Upper lobe of left lung (tissue), 6 donors: ENCODE results near the gene MEGF8. TPM values are rescaled to one million over a fixed set of nuclear protein-coding genes. Genes with fewer than 3 reads are reported as not detected.

ENCODE experiments used
- ATAC-seq, 2 donors: fragments of 200-7000 bp; cut with Tn5 transposase; one replicate each; pipeline ENCODE4 v1.9.1; 2022; ENCODE audit warnings: mild to moderate bottlenecking in 2 of 2, moderate library complexity in 2 of 2; ENCODE audit not compliant: low FRiP score in 2 of 2
- DNase-seq, 2 donors: peaks; one replicate each; pipeline ENCODE4 v3.0.0-alpha.2; 2019 to 2020
- H3K27ac ChIP-seq, 4 donors: fragments of 200-600 bp; sonication (generic); one replicate each; pipeline ENCODE4 v1.5.1; 2016 to 2019
- H3K27me3 ChIP-seq, 4 donors: fragments of 200-600 bp; sonication (generic); one replicate each; pipeline ENCODE4 v1.5.1; 2017 to 2019
- H3K36me3 ChIP-seq, 4 donors: fragments of 200-600 bp; sonication (generic); one replicate each; pipeline ENCODE4 v1.5.1; 2016 to 2019
- H3K4me1 ChIP-seq, 4 donors: fragments of 200-600 bp; sonication (generic); one replicate each; pipeline ENCODE4 v1.5.1; 2018 to 2019
- H3K4me3 ChIP-seq, 4 donors: fragments of 200-600 bp; sonication (generic); one replicate each; pipeline ENCODE4 v1.5.1; 2017 to 2019; ENCODE audit warnings: mild to moderate bottlenecking in 2 of 4, moderate library complexity in 1 of 4
- H3K9me3 ChIP-seq, 4 donors: fragments of 200-600 bp; sonication (generic); one replicate each; pipeline ENCODE4 v1.5.1; 2018 to 2019
- CTCF ChIP-seq, 6 experiments: fragments of 450-650 bp in 4 of 6; fragments of 200-600 bp in 2 of 6; sonication (generic) in 2 of 6; IDR thresholded peaks; one replicate each; pipeline ENCODE4 v1.5.1; 2016 to 2019; ENCODE audit warnings: antibody characterized with exemption in 6 of 6
- EP300 ChIP-seq, 4 donors: sonication (generic); formaldehyde crosslinking; IDR thresholded peaks; one replicate each; pipeline ENCODE4 v1.5.1; 2017; ENCODE audit warnings: antibody characterized with exemption in 4 of 4, control low read depth in 2 of 4
- POLR2A ChIP-seq, 4 donors: fragments of 450-650 bp; IDR thresholded peaks; one replicate each; pipeline ENCODE4 v1.5.1; 2016 to 2017; ENCODE audit warnings: antibody characterized with exemption in 4 of 4, mild to moderate bottlenecking in 2 of 4
- POLR2AphosphoS5 ChIP-seq, 2 donors: sonication (generic); formaldehyde crosslinking; IDR thresholded peaks; one replicate each; pipeline ENCODE4 v1.5.1; 2017; ENCODE audit warnings: antibody characterized with exemption in 2 of 2
- WGBS, 2 donors: methylation state at CpG; one replicate each; pipeline ENCODE4 v1.1.5; 2017 to 2018; 5-methylcytosine and 5-hydroxymethylcytosine counted together
- total RNA-seq, 6 donors: library from RNA; depleted of rRNA in 4 of 6; stranded (reverse); fragments of >200 nt in 4 of 6; gene quantifications; one replicate each; pipeline versions ENCODE4 v1.1.0 to v1.2.1, GENCODE V29; 2016 to 2021
- donor health status: DM: no; HTN: no; CAD: no; lungs with moderate emphysema.
- donor health status: DM: no; HTN: yes; CAD: no; lungs with severe emphysema.

Gene MEGF8
- 10 to 100 TPM; 13.7 to 30.7 (median 17.8) TPM for total RNA-seq

GRCh38 chr19:42325308-42325895 lies at the start of gene MEGF8:
TSS of gene MEGF8 (plus strand) at chr19:42325635. CDS start at chr19:42326244, 609 bp downstream.
- no peaks in the 10 kb centered on the region for H3K36me3 ChIP-seq
- peak; percentile 98 to 99 for ATAC-seq
- H3K9me3 ChIP-seq, result no peaks in the 10 kb centered on the region
- 0% methylated on average over 8 to 25 of the region's 45 CpGs for WGBS, 2 donors
- peaks cover 0 to 28% (median 16%) of the 10 kb centered on the region in 4 donors for H3K27me3 ChIP-seq
- peak within 1 kb of the TSS; percentile 24 to 87 (median 77) for H3K27ac ChIP-seq
- peak; percentile 51 to 70 for TF ChIP-seq POLR2AphosphoS5 (IDR thresholded peaks at IDR 0.05)
- no peak for TF ChIP-seq EP300 (IDR thresholded peaks at IDR 0.05)
- peak in 2 of 4 donors; percentile 36 to 57 for TF ChIP-seq POLR2A (IDR thresholded peaks at IDR 0.05)
- peak in 5 of 6 experiments; percentile 69 to 91 (median 81) for TF ChIP-seq CTCF (IDR thresholded peaks at IDR 0.05)
- peak; percentile 95 to 96 for DNase-seq
- H3K4me1 ChIP-seq, result peaks cover 23 to 43% (median 26%) of the 10 kb centered on the region in 4 donors
- H3K4me3 ChIP-seq, result peak within 1 kb of the TSS; percentile 81 to 92 (median 86)

GRCh38 chr19:42276284-42276683 lies 49.2 kb upstream of the MEGF8 start:
- Histone ChIP-seq H3K9me3 (no peaks in the 10 kb centered on the region), H3K4me1 (peaks cover 51 to 85% (median 59%) of the 10 kb centered on the region in 4 donors), H3K27me3 (no peaks in the 10 kb centered on the region), H3K36me3 (peaks cover 17 to 49% (median 33%) of the 10 kb centered on the region in 4 donors), H3K4me3 (no peak overlapping the region), H3K27ac (peak overlapping the region in 2 of 4 donors; percentile 96 to 99)
- ATAC-seq (no peak), DNase-seq (no peak)
- TF ChIP-seq CTCF (IDR thresholded peaks at IDR 0.05), result no peak
- TF ChIP-seq EP300 (IDR thresholded peaks at IDR 0.05), result no peak
- TF ChIP-seq POLR2A (IDR thresholded peaks at IDR 0.05), result no peak
- no peak for TF ChIP-seq POLR2AphosphoS5 (IDR thresholded peaks at IDR 0.05)
- 39 to 60% methylated on average over 1 to 3 of the region's 3 CpGs for WGBS, 2 donors

- peaks cover 51 to 85% (median 61%) of the 10 kb centered on the region in 4 donors for H3K4me1 ChIP-seq
- no peaks in the 10 kb centered on the region for H3K9me3 ChIP-seq
- peak overlapping the region in 2 of 4 donors; percentile 96 to 99 for H3K27ac ChIP-seq
- TF ChIP-seq POLR2AphosphoS5 (IDR thresholded peaks at IDR 0.05) (no peak), CTCF (IDR thresholded peaks at IDR 0.05) (no peak), POLR2A (IDR thresholded peaks at IDR 0.05) (no peak), EP300 (IDR thresholded peaks at IDR 0.05) (no peak)
- ATAC-seq, result no peak
- no peak for DNase-seq
- no peak overlapping the region for H3K4me3 ChIP-seq
- no peaks in the 10 kb centered on the region for H3K27me3 ChIP-seq
- 91% methylated on average over 4 of the region's 4 CpGs; no CpG with 5 or more reads in 1 of the 2 donors for WGBS, 2 donors
- H3K36me3 ChIP-seq, result peaks cover 17 to 47% (median 32%) of the 10 kb centered on the region in 4 donors
Measured at GRCh38 chr19:42276821-42277220, 48.6 kb upstream of the MEGF8 start.

- H3K4me1 ChIP-seq, result peaks cover 62 to 93% (median 72%) of the 10 kb centered on the region in 4 donors
- TF ChIP-seq POLR2AphosphoS5 (IDR thresholded peaks at IDR 0.05) (no peak), CTCF (IDR thresholded peaks at IDR 0.05) (no peak), POLR2A (IDR thresholded peaks at IDR 0.05) (no peak), EP300 (IDR thresholded peaks at IDR 0.05) (no peak)
- H3K27ac ChIP-seq, result peak overlapping the region; percentile 96 to 99 (median 96)
- no peak overlapping the region for H3K4me3 ChIP-seq
- no peaks in the 10 kb centered on the region for H3K27me3 ChIP-seq
- no peaks in the 10 kb centered on the region for H3K9me3 ChIP-seq
- peaks cover 14 to 36% (median 21%) of the 10 kb centered on the region in 4 donors for H3K36me3 ChIP-seq
- DNase-seq (peak; percentile 28 to 75), ATAC-seq (no peak)
- WGBS, 2 donors, result 40 to 46% methylated on average over 3 to 10 of the region's 10 CpGs
Measured at GRCh38 chr19:42277821-42278451, 47.5 kb upstream of the MEGF8 start.
